Karpas-422 (cell line): ENCODE data around the gene KLF15. TPM values are rescaled to one million over a fixed set of nuclear protein-coding genes. Genes with fewer than 3 reads are reported as not detected.
A peak's percentile ranks its signal among the peaks of the same experiment; 100 is the strongest.

Experiments used
- DNase-seq: peaks from one replicate; pipeline ENCODE4 v3.0.0-alpha.2; 2015
- H2AFZ ChIP-seq: fragments of 200-600 bp; sonication (generic); 2 replicates; pipeline ENCODE4 v1.6.1; 2014; ENCODE audit warnings: antibody characterized with exemption, low read length, mixed read lengths
- H3K27ac ChIP-seq: fragments of 200-600 bp; sonication (generic); 2 replicates; pipeline ENCODE4 v1.5.1; 2014; ENCODE audit warnings: mild to moderate bottlenecking, low read length, moderate library complexity
- H3K27me3 ChIP-seq: fragments of 200-600 bp; sonication (generic); 2 replicates; pipeline ENCODE4 v1.6.1; 2014; ENCODE audit warnings: low read length, mixed read lengths
- H3K36me3 ChIP-seq: fragments of 200-600 bp; sonication (generic); 2 replicates; pipeline ENCODE4 v1.6.1; 2014; ENCODE audit warnings: low read length, mixed read lengths; ENCODE audit not compliant: insufficient read depth
- H3K4me1 ChIP-seq: fragments of 200-600 bp; sonication (generic); 2 replicates; pipeline ENCODE4 v1.6.1; 2014; ENCODE audit warnings: mild to moderate bottlenecking, low read length, mixed read lengths
- H3K4me2 ChIP-seq: fragments of 200-600 bp; sonication (generic); 2 replicates; pipeline ENCODE4 v1.6.1; 2014; ENCODE audit warnings: low read length, low read depth, mild to moderate bottlenecking; ENCODE audit not compliant: poor library complexity, severe bottlenecking
- H3K4me3 ChIP-seq: fragments of 200-600 bp; sonication (generic); 2 replicates; pipeline ENCODE4 v1.5.1; 2014; ENCODE audit warnings: mild to moderate bottlenecking, antibody characterized with exemption, low read length, mixed read lengths
- H3K79me2 ChIP-seq: fragments of 200-600 bp; sonication (generic); 2 replicates; pipeline ENCODE4 v1.6.1; 2014; ENCODE audit warnings: mild to moderate bottlenecking, low read length, mixed read lengths
- H3K9ac ChIP-seq: fragments of 200-600 bp; sonication (generic); 2 replicates; pipeline ENCODE4 v1.6.0; 2014; ENCODE audit warnings: low read length
- H3K9me2 ChIP-seq: fragments of 200-600 bp; sonication (generic), shearing (Covaris generic); replicated peaks from 2 replicates; pipeline ENCODE4 v1.6.0; 2014; ENCODE audit warnings: mild to moderate bottlenecking, low read length, moderate library complexity; ENCODE audit not compliant: insufficient read depth
- H3K9me3 ChIP-seq: fragments of 300-700, 200-600 bp; sonication (generic); 2 replicates; pipeline ENCODE4 v1.6.1; 2014; ENCODE audit warnings: low read length, mixed read lengths
- H4K20me1 ChIP-seq: fragments of 200-600 bp; sonication (generic); 2 replicates; pipeline ENCODE4 v1.6.1; 2014; ENCODE audit warnings: mild to moderate bottlenecking, antibody characterized with exemption, low read length, low read depth; ENCODE audit not compliant: insufficient read depth
- total RNA-seq: library from RNA; depleted of rRNA; stranded (reverse); fragments of >200 nt; shearing (Covaris generic); gene quantifications from 2 replicates; pipeline ENCODE4 v1.2.3, GENCODE V29; 2014; ENCODE audit warnings: low replicate concordance

Gene KLF15
- total RNA-seq, 1 experiment from 2014 or later, result not detected

DNA sequence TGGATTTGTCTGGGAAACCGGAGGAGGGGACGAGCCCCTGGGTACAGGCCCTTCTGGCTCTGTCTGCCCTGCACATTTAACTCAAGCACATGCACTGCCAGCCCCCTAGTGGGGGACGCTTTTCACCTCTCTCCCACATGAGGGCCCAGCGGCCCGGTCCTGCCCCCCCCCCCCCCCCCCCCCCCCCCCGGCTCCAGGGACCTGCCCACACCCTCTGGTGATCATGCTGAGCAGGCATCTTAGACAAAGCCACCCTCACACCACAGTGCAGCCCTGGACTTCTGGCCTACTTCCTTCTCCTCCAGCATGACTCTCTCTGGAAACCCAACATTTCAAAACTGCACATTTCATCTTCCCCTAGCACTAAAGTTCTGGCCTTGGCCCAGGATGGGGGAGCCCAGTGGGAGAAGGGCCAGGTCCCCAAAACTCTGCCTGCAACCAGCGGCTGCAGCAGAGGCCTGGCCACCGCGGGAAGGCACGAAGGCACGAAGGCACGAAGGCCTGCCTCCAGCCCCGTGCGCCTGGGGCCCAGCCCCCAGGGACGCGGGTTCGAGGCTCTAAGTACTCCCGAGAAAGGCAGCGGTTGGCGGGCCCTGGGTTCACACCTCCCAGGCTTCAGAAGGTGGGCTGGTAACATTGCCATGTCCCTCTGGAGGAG is 14.1 kb downstream of the KLF15 start:
- Histone ChIP-seq H3K27me3 (no peaks in the 10 kb centered on the region), H3K27ac (no peak overlapping the region), H3K79me2 (no peaks in the 10 kb centered on the region), H3K4me2 (no peak overlapping the region), H3K9ac (no peak overlapping the region), H2AFZ (no peak overlapping the region), H4K20me1 (no peaks in the 10 kb centered on the region), H3K4me3 (no peak overlapping the region), H3K4me1 (no peaks in the 10 kb centered on the region), H3K9me2 (no peaks in the 10 kb centered on the region), H3K9me3 (no peaks in the 10 kb centered on the region), H3K36me3 (no peaks in the 10 kb centered on the region)
- DNase-seq, result peak; percentile 46

DNA sequence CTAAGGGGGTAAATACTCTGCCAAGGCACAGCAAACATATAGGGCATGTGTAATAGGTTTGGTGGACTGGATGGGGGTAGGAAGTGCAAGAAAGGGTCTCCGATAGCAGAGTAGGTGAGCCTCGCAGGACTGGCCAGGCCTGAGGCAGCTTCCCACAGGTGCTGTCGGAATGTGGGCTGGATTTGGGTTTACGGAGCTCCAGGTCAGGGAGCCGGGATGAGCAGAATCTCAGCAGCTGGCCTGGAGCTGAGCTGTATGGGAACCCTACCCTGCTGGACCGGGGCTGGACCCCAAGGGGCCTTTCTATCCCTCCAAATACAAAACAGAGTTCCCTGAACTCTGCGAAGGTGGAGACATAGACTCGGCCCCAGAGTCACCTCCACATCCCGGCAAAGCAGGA is 15.0 kb downstream of the KLF15 start:
- H3K36me3 ChIP-seq, result no peaks in the 10 kb centered on the region
- no peak overlapping the region for H2AFZ ChIP-seq
- H3K9me2 ChIP-seq, result no peaks in the 10 kb centered on the region
- no peak overlapping the region for H3K27ac ChIP-seq
- no peak overlapping the region for H3K4me2 ChIP-seq
- H3K9me3 ChIP-seq, result no peaks in the 10 kb centered on the region
- no peak for DNase-seq
- no peaks in the 10 kb centered on the region for H3K79me2 ChIP-seq
- H3K27me3 ChIP-seq, result no peaks in the 10 kb centered on the region
- H4K20me1 ChIP-seq, result no peaks in the 10 kb centered on the region
- H3K4me1 ChIP-seq, result no peaks in the 10 kb centered on the region
- H3K4me3 ChIP-seq, result no peak overlapping the region
- H3K9ac ChIP-seq, result no peak overlapping the region

DNA sequence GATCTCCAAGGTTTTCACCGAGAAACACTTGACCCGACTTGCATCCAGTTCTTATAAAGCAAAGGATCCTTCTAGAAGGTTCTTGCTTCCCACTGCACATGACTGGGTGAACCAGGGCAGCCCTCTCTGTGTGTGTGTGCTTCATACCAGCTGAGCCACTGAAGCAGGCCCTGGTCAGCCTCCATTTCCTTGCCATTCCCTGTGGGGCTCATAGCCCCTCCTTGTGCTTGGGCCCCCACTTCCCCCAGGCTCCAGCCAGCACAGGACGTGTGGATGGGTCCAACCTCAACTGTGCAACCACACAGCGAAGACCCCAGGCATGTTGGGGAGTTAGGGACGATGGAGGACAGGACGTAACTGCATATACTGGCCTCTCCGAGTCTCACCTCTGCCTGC is 15.5 kb downstream of the KLF15 start:
- no peaks in the 10 kb centered on the region for H3K27me3 ChIP-seq
- no peak overlapping the region for H3K4me3 ChIP-seq
- no peaks in the 10 kb centered on the region for H3K9me2 ChIP-seq
- H3K4me1 ChIP-seq, result no peaks in the 10 kb centered on the region
- H3K79me2 ChIP-seq, result no peaks in the 10 kb centered on the region
- no peaks in the 10 kb centered on the region for H3K9me3 ChIP-seq
- H3K4me2 ChIP-seq, result no peak overlapping the region
- no peak overlapping the region for H3K27ac ChIP-seq
- H3K36me3 ChIP-seq, result no peaks in the 10 kb centered on the region
- no peak overlapping the region for H3K9ac ChIP-seq
- no peak overlapping the region for H2AFZ ChIP-seq
- H4K20me1 ChIP-seq, result no peaks in the 10 kb centered on the region
- DNase-seq, result no peak

DNA sequence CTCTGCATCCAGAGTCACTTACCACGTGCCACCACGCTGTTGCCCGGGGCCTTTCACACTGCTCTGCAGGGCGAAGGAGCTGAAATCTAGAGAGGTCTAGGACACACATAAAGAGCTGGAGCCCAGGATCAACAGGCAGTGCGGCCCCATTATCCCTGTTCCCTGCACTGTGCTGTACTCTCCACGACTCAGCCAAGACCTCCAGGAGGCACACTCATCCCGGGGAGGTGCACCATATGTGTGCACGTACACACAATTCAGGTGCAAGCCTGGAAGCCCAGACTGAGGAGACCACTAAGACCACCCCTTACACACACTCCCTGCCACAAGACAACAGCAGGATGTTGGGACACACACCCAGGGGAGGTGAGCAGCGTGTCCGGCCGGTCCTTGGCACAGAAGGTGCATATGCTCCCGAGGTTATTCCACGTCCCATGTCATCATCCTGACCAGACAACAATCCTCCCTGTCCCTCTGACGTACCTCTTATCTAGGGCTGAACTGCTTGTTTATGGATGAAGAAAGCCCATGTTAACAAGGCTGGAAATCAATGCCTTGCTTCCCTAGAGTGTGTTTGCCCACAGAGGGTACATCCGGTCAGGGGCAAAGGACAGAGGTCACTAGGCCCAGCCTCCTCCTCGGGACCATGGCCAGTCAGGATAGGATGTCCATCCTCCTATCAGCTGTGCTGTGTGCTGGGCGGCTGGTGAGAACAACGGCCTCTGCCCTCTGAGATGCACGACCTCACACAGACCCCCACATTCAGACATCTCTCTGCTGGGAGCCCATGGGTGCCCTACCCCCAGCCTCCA is 16.1 kb downstream of the KLF15 start:
- H3K4me2 ChIP-seq, result no peak overlapping the region

DNA sequence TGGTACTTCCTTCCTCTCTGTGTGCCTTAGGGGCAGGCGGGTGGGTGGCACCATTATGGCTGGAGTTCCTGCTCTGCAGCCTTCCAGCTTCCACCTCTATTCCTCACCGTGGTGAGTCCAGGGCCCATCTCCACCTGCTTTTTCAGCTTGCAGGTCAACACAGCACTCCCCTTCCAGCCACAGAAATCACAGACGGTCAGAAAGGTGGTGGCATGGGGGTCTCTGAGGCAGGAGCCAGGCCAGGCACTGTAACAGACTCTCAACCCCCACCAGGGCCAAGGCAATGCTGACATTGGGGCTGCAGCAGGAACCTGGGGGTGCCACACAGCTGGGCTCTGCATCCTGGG is 16.6 kb downstream of the KLF15 start:
- Histone ChIP-seq H3K9me3 (no peaks in the 10 kb centered on the region), H3K4me3 (no peak overlapping the region), H3K4me2 (no peak overlapping the region), H3K79me2 (no peaks in the 10 kb centered on the region), H3K27me3 (no peaks in the 10 kb centered on the region), H4K20me1 (no peaks in the 10 kb centered on the region), H3K36me3 (no peaks in the 10 kb centered on the region), H2AFZ (no peak overlapping the region), H3K27ac (no peak overlapping the region), H3K9ac (no peak overlapping the region), H3K4me1 (no peaks in the 10 kb centered on the region), H3K9me2 (no peaks in the 10 kb centered on the region)
- no peak for DNase-seq

More for the DNA sequence above, 16.1 kb downstream of the KLF15 start:
- Histone ChIP-seq H3K4me3 (no peak overlapping the region), H3K9me2 (no peaks in the 10 kb centered on the region), H4K20me1 (no peaks in the 10 kb centered on the region), H3K9me3 (no peaks in the 10 kb centered on the region), H3K79me2 (no peaks in the 10 kb centered on the region), H3K27ac (no peak overlapping the region), H3K9ac (no peak overlapping the region), H3K36me3 (no peaks in the 10 kb centered on the region), H3K4me1 (no peaks in the 10 kb centered on the region), H2AFZ (no peak overlapping the region), H3K27me3 (no peaks in the 10 kb centered on the region)
- no peak for DNase-seq

DNA sequence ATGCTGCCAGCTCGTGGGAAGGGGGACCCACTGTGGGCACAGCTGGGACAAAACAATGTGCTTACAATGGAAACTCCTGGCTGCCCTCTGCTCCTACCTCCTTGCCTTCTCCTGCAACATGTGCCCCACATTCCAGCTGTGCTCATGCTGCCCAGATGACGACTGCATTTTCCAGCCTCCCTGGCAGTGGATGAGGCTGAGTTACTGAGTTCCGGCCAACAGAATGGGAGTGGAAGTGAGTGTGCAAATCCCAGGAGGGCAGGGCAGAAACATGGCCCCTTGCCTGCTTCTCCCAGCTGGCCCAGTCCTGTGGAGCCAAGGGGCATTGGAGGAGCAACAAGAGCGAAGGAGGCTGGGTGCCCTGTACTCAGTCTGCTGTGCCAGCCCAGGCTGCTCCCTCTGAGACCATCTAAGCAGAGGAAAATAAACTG is 17.1 kb downstream of the KLF15 start:
- H3K36me3 ChIP-seq, result no peaks in the 10 kb centered on the region
- H3K27me3 ChIP-seq, result no peaks in the 10 kb centered on the region
- no peaks in the 10 kb centered on the region for H3K9me2 ChIP-seq
- no peaks in the 10 kb centered on the region for H3K4me1 ChIP-seq
- no peak overlapping the region for H3K9ac ChIP-seq
- no peak overlapping the region for H3K4me2 ChIP-seq
- H2AFZ ChIP-seq, result no peak overlapping the region
- H3K4me3 ChIP-seq, result no peak overlapping the region
- H3K9me3 ChIP-seq, result no peaks in the 10 kb centered on the region
- no peak overlapping the region for H3K27ac ChIP-seq
- DNase-seq, result no peak
- no peaks in the 10 kb centered on the region for H3K79me2 ChIP-seq
- H4K20me1 ChIP-seq, result no peaks in the 10 kb centered on the region

DNA sequence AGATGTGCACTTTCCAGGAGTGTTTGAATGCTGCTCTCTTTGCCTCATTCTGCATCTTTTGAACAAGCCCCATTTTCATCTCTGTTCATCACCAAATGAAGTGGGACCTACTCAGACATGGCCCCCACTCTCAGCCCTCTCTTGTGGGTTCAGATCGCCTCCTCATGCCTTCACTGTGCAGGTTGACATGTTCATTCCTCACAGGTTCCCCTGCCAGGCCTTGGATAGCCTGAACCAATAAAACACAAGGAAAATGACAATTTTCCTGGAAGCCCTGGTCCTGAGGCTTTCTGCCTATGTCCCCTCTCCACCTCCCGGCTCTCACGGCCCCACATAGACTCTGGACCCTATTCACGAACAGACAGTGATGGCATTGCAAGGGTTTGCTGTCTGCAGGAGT is 17.7 kb downstream of the KLF15 start:
- no peak overlapping the region for H3K4me3 ChIP-seq

DNA sequence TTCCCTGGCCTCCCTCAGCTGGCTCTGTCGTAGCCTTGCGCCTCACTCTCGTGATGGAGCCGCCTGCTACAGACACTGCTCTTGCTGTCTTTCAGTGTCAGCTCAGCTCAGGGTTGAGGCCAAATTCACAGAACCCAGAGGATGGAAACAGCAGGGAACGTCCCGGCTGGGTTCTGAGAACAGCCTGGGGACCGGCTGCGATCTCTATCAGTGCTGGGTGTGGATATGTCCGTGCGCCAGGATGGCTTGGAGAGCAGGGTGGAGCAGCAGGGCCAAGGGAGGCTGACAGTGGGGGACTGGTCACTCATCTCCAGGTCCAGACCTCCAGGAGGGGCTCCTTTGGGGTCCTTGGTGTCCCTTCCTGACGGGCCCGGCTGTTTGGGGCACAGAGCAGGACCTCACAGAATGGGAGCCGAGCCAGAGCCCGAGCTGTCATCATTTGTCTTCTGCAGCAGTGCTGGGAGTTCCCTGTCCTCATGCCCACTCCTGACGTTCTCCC is 18.4 kb downstream of the KLF15 start:
- Histone ChIP-seq H3K27ac (no peak overlapping the region), H3K27me3 (no peaks in the 10 kb centered on the region), H3K9ac (no peak overlapping the region), H2AFZ (no peak overlapping the region), H3K79me2 (no peaks in the 10 kb centered on the region), H3K9me2 (no peaks in the 10 kb centered on the region), H3K4me2 (no peak overlapping the region), H4K20me1 (no peaks in the 10 kb centered on the region), H3K4me1 (no peaks in the 10 kb centered on the region), H3K4me3 (no peak overlapping the region), H3K9me3 (no peaks in the 10 kb centered on the region), H3K36me3 (no peaks in the 10 kb centered on the region)
- no peak for DNase-seq

More for the DNA sequence above, 17.7 kb downstream of the KLF15 start:
- Histone ChIP-seq H3K27me3 (no peaks in the 10 kb centered on the region), H3K79me2 (no peaks in the 10 kb centered on the region), H2AFZ (no peak overlapping the region), H3K9me3 (no peaks in the 10 kb centered on the region), H3K4me2 (no peak overlapping the region), H3K36me3 (no peaks in the 10 kb centered on the region), H3K9ac (no peak overlapping the region), H3K9me2 (no peaks in the 10 kb centered on the region), H3K4me1 (no peaks in the 10 kb centered on the region), H3K27ac (no peak overlapping the region), H4K20me1 (no peaks in the 10 kb centered on the region)
- DNase-seq, result no peak
